HCT116 (cell line): ENCODE data around the gene ANO9.

Experiments used
- CTCF ChIP-seq, 3 experiments: fragments of 200-600 bp in 1 of 3; sonication (generic) in 1 of 3; IDR thresholded peaks in 2 of 3; conservative IDR thresholded peaks in 1 of 3; 2 replicates each; pipeline ENCODE4 v1.5.1; 2012 to 2017; ENCODE audit warnings: low read depth in 2 of 3, low read length in 2 of 3, antibody characterized with exemption in 1 of 3, borderline replicate concordance in 1 of 3, control low read depth in 1 of 3, mild to moderate bottlenecking in 1 of 3, mixed read lengths in 1 of 3, mixed run types in 1 of 3, moderate library complexity in 1 of 3; ENCODE audit not compliant: insufficient read depth in 1 of 3
- EZH2 ChIP-seq: fragments of 200-600 bp; sonication (generic); IDR thresholded peaks from 2 replicates; pipeline ENCODE4 v1.6.1; 2017; ENCODE audit warnings: antibody characterized with exemption, mixed run types
- JUND ChIP-seq: IDR thresholded peaks from 2 replicates; pipeline ENCODE4 v1.6.1; 2012
- POLR2A ChIP-seq: IDR thresholded peaks from 2 replicates; pipeline ENCODE4 v1.7.0; 2011; ENCODE audit warnings: borderline replicate concordance; ENCODE audit not compliant: insufficient read depth, insufficient read length; ENCODE audit errors: extremely low read depth
- POLR2AphosphoS5 ChIP-seq: IDR thresholded peaks from 2 replicates; pipeline ENCODE4 v1.6.1; 2011; ENCODE audit warnings: mild to moderate bottlenecking, low read depth, low read length, moderate library complexity
- YY1 ChIP-seq: IDR thresholded peaks from 2 replicates; pipeline ENCODE4 v1.6.1; 2011; ENCODE audit warnings: low read length, low read depth, moderate library complexity, mild to moderate bottlenecking; ENCODE audit not compliant: insufficient replicate concordance; ENCODE audit errors: extremely low read depth
- ZFX ChIP-seq: fragments of 450-650 bp; IDR thresholded peaks from 2 replicates; pipeline ENCODE4 v1.6.1; 2017
- ZNF274 ChIP-seq: fragments of 200-500 bp; sonication (Bioruptor generic); IDR thresholded peaks from 2 replicates; pipeline ENCODE4 v1.6.1; 2014; ENCODE audit warnings: mild to moderate bottlenecking, low read depth, low read length, inconsistent platforms

GRCh38 chr11:426851-427250 lies 15.0 kb downstream of the ANO9 start:
- TF ChIP-seq ZFX (no peak), CTCF (IDR thresholded peaks at IDR 0.05 in 2 of 3, conservative IDR thresholded peaks at IDR 0.05 in 1 of 3; ENCODE audit: borderline replicate concordance in 1 of 3, insufficient read depth in 1 of 3, low read depth in 2 of 3, low read length in 2 of 3) (no peak), YY1 (no peak), POLR2A (no peak), ZNF274 (no peak), EZH2 (no peak), POLR2AphosphoS5 (no peak), JUND (no peak)
